ENCODE data around the gene APOBEC4. TPM values are rescaled to one million over a fixed set of nuclear protein-coding genes. Genes with fewer than 3 reads are reported as not detected.

APOBEC4 gene
- total RNA-seq, 1 donor from 2014 or later = not detected

GRCh38 chr1:183597656-183598347, 55.3 kb downstream of the APOBEC4 start:
- Histone ChIP-seq H3K4me1 (no peaks in the 10 kb centered on the region), H3K36me3 (no peaks in the 10 kb centered on the region), H3K9me3 (no peaks in the 10 kb centered on the region), H3K27ac (no peak overlapping the region), H3K4me3 (no peak overlapping the region), H3K27me3 (no peaks in the 10 kb centered on the region)
- DNase-seq (ENCODE audit: low spot score in 2 of 2) = no peak
- no peak for TF ChIP-seq CTCF (IDR thresholded peaks at IDR 0.05)
- intact Hi-C loops (cut with DNase I) = no loop called here

GRCh38 chr1:183596500-183596899, 56.6 kb downstream of the APOBEC4 start:
- Histone ChIP-seq H3K27me3 (no peaks in the 10 kb centered on the region), H3K9me3 (no peaks in the 10 kb centered on the region), H3K27ac (no peak overlapping the region), H3K4me1 (no peaks in the 10 kb centered on the region), H3K4me3 (no peak overlapping the region), H3K36me3 (no peaks in the 10 kb centered on the region)
- TF ChIP-seq CTCF (IDR thresholded peaks at IDR 0.05) = no peak
- DNase-seq (ENCODE audit: low spot score in 2 of 2) = no peak
- intact Hi-C loops (cut with DNase I) = no loop called here

Other genes starting within 250 kb of the APOBEC4 start
- 0.53 TPM for gene NMNAT2, start 234.9 kb downstream of the APOBEC4 start, total RNA-seq
- gene SMG7, start 180.8 kb downstream of the APOBEC4 start, total RNA-seq = 26.4 TPM
- 9.8 TPM for gene NCF2, start 62.9 kb downstream of the APOBEC4 start, total RNA-seq
- 48.3 TPM for gene ARPC5, start 17.5 kb downstream of the APOBEC4 start, total RNA-seq
- 23.1 TPM for gene RGL1, start 151.8 kb upstream of the APOBEC4 start, total RNA-seq